ENCODE measurements around the gene NTN1.
"Not testable (repeated sequence)": the region's sequence is repeated elsewhere in the genome, so short reads cannot be mapped to it uniquely, and the experiment has no call there.

NTN1 gene

DNA sequence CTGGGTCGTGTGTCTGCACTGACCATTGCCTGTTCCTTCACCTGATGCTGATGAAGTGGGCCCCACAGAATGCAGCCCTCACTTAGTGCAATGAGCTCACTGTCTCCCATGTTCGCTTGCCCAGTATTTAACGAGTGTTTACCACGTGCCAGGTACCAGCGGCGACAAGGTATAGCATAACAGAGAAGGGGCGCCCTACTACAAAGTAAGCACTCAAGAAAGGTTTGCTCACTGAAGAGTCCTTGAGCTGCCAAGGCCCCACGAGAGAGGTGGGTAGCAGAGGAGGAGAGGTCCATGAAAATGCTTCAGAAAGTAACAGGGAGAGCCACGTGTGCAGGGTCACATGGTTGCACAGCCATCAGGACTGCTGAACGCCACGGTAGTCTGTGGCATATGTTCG lies 230.0 kb downstream of the NTN1 start:
- no peak for DNase-seq (ENCODE audit: low spot score)

DNA sequence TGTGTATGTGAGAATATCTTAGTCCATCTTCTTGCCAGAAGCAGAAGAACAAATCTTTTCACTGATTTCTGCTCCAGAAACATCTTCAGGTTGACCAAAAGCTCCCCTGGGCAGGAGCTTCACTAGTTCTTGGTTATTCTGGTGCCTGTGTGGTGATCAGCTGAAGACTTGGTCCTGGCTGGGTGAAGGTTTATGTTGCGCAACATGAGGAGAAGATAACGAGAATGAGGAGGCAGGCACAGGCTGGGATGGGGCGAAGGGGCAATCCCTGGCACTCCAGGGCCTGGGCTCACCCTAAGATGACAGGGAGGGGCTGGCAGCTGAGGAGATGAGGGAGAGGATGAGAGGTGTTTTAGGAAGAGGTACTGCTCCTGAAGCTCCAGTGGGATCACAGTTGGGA lies 232.0 kb downstream of the NTN1 start:
- DNase-seq (ENCODE audit: low spot score) = no peak

DNA sequence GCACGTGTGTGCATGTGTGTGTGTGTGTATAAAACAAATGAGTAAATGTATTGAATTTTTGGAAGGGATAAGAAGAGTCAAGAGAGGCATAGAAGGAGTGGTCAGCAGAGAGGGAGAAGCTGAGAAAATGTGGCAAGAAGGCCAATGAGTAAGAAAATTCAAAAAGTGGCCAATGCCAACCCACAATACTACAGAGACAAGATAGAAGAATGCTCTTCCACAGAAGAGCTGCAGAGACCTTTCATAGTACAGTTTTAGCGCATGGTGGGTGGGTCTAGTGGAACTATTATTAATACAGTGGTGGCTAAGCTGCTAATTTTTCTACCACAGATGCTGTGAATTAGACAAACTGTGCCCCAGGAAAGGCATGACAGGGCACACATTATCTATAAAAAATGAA lies 233.5 kb downstream of the NTN1 start:
- no peak for DNase-seq (ENCODE audit: low spot score)

DNA sequence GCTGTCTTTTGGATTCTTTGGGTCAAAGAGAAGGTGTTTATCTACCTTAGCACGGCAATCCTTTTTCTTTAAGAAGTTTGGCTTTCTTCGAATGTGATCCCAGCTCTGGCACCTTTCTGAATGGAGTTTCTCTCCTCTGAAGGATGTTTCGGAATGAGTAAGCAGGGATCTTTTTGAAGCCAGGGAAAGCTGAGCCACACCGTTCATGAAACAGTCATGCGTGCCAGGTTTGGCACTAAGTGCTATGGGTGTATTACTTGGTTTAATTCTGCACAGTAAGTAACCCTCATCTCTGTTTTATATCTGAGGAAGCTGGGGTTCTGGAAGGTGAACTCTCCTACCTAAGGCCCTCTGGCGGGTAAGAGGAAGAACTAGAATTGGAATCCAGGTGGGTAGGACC lies 234.5 kb downstream of the NTN1 start:
- no peak for DNase-seq (ENCODE audit: low spot score)

DNA sequence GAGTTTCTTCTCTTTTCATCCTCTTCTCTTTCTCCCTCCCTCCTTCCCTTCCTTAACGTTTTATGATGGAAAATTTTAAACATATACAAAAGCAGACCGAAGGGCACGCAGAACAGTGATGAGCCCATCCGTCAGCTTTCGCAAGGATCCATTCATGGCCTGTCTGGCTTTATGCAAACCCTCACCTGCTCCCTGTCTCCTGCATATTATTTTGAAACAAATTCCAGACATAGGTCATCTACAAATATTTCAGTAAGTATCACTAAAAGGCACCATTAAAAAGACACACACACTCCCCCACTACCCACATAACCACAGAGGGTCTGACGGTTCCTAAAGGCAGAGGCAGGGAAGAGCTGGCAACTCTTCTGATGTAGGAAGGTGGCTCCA lies 235.0 kb downstream of the NTN1 start:
- no peak for DNase-seq (ENCODE audit: low spot score)

DNA sequence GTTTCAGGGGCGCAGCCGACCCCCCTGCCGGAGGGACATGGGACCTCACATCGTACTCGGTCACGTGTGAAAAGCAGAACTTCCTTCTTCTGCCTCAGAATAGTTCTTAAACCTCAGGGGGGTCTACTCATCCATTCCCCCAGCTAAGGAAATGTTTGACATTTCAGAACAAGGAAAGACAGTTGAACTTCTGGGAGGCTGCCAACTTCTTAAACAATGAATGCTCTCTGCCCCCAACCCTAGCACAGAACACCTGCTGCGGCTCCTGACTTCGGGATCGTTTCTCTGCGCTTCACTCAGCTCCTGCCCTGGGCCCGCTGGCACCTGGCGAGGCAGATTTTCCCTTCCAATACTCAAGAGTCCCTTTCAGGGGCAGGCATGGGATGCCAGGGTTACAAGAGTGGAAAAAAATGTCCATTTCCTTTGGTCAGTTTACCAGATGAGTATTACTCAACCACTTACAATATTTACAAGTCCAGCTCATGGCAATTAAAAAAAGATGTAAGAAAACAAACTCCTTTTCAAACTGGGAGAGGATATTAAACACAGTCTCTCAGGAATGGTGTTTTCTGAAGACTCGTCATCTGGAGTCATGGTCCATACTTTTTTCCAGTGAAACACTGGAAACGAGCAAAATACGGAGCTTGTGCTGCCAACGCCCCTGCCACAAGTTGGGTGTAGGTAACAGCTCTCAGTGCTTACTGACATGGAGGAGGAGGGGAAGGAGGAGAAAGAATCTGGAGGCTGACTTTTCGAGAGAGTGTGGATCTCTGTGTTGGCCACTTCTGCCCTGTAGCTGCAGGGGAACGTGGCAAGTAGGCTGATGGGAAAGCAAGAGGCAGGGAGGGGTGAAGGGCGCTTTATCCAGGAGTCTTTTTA lies 235.7 kb downstream of the NTN1 start:
- DNase-seq (ENCODE audit: low spot score) = no peak

DNA sequence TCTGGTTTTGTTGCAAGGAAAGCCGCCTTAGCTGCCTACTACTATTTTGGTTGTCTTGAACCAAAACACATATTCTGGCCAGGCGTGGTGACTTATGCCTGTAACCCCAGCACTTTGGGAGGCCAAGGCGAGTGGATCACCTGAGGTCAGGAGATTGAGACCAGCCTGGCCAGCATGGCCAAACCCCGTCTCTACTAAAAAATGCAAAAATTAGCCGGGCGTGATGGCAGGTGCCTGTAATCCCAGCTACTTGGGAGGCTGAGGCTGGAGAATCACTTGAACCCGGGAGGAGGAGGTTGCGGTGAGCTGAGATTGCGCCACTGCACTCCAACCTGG lies 236.3 kb downstream of the NTN1 start:
- not testable (repeated sequence) for DNase-seq (ENCODE audit: low spot score)

DNA sequence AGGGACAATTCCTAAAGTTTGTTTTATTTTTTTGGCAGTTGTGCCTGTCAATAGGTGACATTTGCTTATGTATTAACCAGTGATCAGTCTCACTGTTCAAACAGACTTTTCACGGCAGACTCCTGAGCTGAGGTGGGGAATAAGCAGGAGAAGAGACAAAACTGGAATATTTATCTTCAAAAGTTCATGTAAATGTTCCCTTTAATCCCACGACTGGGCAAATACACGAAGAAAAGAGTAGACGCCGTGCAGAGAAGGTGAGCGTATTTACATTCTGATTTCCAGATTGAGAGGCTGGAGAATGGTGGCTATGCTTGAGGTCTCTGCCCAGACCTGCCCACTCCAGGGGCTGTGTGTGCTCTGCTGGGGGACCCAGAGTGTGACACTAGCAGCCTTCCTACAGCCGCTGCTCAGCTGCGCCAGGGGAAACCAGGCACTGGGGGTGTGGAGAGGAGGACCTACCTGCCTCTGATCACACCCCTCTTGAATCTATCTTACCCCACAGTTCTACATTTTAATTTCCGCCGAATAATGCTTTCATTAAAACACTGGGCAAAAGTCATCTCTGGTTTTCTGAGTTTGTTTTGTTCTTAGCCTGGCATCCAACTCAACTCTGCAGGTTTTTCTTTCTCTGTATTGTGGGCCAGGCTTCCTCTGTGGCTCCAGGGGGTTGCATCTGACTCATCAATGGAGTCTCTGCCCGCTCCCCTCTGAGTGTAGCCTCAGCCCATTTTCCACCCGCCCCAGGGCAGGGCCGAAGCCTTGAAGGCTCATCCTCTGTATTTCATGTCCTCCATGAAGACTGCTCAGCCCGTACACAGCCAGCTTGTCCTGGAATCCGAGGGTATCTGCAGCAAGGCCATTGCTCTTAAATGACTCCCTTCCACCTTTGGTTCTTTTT lies 237.1 kb downstream of the NTN1 start:
- no peak for DNase-seq (ENCODE audit: low spot score)

DNA sequence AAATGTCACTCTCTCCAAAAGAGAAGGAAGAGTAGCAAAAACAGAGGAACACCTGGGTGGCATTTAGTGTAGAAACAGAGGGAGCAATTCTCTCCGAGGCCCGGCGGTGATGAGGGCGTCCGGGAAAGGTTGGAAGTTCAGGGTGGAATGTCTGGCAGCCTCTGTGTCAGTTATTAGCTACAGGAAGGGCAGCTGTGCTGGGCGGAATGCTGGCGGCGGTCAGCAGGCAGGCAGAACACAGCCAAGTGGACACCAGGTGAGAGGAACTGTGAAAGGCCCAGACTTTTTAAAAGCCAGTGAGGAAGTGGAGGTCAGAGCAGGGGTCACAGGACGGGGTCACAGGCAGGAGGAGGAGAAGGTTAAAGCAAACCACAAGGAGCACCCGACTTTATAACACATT lies 238.1 kb downstream of the NTN1 start:
- DNase-seq (ENCODE audit: low spot score) = no peak

DNA sequence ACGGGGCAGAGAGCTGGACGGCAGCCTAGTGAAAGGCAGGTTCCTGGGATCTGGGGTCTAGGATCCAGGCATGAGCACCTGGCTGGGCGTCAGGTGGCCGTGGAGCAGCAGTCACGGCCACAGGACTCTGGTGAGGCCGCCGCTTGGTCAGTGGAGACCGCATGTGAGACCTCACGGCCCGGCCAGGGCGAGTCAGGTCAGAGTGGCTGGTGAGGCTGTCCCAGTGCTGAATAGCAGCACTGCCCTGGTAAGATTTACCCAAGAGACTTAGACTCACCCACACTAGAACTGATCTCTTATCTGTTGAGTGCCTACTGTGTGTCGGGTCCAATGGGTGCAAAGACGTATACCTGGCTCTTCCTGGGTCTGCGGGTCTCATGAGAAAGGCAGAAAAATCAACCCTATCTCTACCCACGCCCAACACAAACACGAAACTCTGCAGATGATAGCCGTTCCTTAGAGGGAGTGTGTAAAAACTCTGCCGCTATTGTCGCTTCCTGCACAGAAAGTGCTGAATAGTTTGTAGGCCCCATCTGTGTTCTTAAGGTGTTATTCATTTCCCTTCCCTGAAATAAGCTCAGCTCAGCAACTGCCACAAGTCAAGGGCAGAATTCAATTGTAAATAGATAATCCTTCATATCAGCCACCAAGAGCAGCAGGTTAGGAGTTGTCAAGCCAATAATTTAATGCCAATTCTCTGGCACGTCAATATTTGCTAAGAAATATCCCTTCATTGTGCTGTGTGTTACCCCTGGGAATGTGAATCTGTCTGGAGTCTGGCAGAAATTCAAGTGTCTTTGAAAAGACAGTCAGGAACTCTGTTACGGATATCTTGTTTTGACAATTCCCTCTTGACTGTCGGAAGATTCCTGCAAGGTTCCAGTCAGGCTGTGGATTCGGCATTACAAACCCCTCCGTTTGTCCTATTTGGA lies 240.0 kb downstream of the NTN1 start:
- DNase-seq (ENCODE audit: low spot score) = no peak

DNA sequence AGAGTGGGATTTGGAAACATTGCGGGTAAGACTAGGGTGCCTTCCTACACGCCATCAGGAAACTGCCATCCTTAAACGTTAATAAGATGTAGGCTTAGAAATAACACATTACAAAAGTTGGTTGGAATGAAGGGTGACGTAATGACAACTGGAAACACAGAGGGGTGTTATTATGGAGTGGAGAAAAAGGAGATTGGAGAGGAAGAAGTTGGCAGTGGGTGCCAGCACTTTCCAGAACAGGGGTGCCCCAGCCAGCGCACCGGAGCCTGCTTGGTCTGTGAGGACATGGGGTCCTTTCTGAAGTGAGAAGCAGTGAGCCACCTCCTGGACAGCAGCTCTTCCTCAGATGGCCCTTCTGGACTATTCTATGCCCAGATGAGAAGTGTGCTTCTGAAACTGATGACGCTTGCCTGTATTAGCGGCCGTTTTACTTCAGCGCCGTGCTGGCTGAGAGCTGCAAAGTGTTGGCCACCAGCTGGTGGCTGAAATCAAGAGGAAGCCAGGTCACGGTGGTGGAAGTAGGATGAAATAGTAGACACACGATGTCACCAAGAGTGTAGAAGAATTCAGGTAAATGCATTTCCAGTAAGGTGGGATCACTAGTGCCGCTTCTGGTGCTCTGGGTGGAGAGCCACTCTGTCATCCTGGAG lies 244.8 kb downstream of the NTN1 start:
- no peak for DNase-seq (ENCODE audit: low spot score)

DNA sequence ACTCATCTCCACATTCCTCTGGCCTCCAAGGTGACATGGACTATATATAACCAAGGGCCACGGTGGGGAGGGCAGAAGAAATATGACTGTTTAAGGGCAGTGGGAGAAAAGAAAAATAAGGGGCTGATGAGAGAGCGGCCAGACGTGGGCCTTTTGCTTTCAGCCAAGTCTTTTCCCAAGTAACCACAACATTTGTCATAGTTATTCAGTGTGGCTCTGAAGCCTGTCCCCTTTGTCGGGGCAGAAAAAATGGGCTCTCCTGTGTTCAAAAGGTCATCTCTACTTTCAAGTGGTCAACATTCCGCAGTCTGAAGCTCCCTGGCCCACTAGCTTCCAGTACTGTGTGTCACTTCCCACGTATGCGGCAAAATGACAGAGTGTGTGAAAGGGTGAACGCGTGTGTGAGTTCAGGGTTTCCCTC lies 245.4 kb downstream of the NTN1 start:
- no peak for DNase-seq (ENCODE audit: low spot score)

DNA sequence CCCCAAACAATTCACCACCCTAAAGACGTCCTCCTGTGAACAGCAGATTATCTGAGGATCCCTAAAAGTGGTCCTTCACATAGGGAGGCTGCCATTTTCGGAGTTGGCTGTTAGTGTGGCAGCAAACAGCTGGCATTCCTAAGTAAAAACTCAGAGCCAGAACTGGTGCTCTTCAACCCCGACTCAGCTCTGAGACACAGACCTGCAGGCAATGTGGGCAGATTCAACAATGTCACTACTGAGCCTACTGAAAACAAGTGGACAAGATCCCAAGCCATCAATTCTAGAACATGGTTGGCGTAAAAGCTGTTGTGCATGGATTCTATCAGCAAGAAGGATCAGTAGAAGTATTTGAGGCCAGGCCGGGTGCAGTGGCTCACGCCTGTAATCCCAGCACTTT lies 247.2 kb downstream of the NTN1 start:
- no peak for DNase-seq (ENCODE audit: low spot score)

DNA sequence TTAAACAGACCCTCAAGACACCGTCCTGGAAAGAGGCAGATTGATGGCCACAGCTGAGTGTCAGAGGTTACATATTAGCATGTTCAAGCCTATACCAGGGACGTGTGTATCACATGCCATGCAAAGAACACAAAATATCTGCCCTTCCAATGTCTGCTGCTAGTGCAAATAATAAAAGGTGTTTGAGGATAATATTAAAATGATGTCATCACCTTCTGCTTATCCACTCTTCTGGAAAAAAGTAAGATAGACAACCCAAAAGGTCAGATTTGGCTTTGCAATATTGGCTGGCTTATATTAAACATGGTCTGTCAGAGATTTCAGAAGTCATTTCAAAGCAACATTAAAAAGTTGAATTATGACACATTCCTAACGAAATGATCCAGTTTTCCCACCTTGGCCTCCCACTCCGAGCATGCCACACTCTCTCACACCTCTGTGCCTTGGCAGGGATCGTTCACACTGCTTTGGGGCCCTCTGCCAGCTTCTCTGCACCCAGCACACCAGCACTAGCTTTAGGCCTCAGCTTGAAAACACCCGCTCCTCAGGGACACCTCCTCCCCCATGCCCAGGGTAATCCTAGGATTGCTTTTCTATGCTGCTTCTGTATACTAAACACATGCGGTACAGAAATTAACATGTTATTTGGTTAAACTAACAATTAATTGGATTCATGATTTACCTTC lies 248.2 kb downstream of the NTN1 start:
- no peak for DNase-seq (ENCODE audit: low spot score)

DNA sequence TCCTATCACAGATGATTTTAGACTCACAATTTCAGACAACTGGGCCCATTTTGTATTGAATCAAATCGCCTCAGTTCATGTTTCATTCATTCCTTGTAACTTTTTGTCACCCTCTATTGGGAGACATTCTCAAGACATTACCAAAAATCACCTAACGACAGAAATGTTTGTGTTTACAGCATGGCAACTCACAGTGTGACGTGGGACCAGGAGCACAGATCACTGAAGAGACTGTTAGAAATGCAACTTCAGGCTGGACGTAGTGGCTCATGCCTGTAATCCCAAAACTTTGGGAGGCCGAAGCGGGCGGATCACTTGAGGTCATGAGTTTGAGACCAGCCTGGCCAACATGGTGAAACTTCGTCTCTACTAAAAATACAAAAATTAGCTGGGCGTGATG lies 249.6 kb downstream of the NTN1 start:
- no peak for DNase-seq (ENCODE audit: low spot score)

DNA sequence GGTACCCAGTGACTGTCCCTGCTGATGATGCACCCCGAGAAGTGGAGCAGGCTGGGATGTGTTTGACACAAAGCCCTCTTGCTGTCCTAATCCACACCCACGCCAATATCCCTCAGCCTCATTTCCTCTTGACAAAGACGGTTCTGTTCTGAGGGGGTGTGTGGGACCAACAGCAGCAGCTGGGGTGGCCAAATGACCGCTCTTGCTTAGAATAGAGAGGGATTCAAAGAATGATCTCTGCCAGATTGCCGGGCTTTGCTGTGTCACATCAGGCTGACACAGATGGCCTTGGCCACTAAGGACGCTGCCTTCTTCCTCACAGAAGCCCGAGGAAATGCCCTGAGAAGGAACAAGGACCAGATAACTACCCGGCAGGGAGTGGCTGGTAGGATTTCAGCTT lies 250.7 kb downstream of the NTN1 start:
- DNase-seq (ENCODE audit: low spot score) = no peak

DNA sequence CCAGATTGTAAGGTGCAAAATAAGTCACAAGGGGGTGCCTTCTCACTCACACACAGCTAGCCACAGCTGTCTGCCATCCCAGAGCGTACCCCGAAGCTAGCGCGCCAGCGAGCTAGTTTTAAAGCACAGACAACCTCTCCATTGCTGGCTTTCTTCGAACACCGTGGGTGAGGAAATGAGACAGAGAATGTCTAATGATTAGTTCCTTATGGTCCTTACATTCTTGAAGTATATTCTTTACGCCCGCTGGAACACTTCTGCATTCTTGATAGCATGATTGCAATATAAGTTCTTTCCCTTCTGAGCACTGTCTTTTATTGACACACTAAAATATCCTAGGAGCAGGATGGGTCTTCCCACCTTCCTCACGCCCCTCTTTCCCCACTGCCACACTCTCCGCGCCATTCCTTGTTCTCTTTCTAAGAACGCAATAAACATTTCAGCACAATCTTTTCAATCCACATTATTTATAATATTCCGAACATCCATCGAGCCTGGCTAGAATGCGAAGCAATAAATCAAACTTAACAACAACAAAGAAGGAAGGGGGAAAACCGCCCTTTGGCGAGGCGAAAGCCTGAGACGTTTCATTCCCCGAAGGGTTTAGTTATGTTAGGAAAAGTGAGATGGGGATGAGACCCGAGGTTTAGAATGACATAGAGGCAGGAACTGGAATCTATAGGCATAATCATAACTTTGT lies 251.3 kb downstream of the NTN1 start:
- no peak for DNase-seq (ENCODE audit: low spot score)

DNA sequence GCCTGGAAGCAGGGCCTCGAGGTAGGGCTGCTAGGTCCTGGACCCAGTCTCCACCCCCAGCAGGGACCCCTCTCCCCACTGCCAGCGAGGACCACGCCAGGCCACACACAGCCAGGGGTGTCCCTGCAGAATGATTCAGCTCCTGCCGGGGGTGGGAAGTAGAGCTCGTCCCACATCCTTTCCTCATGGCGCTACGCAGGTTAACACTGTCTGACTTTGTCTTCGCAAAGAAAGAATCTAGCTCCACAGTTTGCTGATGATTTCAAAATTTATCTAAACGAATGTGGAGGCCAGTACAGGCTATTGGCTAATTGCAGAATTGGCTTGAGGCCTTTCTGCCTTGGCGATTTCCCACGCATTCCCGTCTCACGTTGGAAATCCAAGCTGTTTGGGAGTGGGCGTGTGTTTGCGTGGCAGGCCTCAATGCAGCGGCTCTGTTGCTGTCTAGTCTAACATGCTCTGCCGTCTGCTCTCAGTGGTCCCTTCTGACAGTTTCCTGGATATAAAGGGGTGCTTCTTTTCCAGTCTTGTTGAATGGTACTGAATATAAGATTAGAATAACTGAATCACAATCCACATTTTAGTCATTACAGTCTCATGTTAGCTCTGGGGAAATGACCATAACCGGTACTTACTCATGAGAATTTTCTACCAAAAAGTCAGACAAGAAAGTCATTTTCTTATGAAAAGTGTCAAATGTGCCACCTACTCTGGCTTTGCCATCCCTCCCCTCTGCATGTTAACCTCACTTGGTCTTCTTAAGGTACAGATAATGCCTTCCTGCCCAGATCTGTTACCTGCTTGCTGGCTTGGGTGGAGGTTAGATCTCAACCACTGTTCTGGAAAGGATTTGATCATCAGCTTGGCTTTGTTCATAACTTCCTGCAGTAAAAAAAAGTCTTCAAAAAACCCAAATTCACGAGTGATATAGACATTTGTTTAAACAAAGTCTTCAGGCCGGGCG lies 252.4 kb downstream of the NTN1 start:
- no peak for DNase-seq (ENCODE audit: low spot score)

DNA sequence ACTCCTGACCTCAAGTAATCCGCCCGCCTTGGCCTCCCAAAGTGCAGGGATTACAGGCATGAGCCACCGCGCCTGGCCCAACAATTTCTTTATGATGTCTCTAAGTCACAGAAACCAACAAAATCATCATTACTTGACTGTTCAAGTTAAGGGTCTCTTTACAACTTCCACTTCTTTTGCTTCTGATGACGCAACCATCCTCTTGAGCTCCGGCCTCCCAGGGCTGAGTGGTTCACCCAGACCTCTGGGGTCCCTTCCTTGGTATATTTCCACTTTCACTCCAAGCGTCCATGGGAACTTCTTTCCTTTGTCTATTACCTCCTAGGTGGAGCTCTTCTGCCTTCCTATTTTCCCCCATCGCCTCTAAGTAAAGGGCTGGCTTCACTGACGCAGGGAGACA lies 253.7 kb downstream of the NTN1 start:
- DNase-seq (ENCODE audit: low spot score) = no peak

Data from CD4-positive, alpha-beta T cell treated with Interleukin-15 for 4 hours (primary cell).